HG03108 (cell line): ENCODE measurements around the gene CUL9.

Source experiments
- ATAC-seq: cut with Tn5 transposase; IDR thresholded peaks from one replicate; pipeline ENCODE4 v1.9.1; 2021; ENCODE audit warnings: moderate library complexity; ENCODE audit not compliant: unreplicated experiment

CUL9 gene

GRCh38 chr6:43193929-43194328, 11.9 kb downstream of the CUL9 start:
- no peak for ATAC-seq

- no peak for ATAC-seq
Measured at GRCh38 chr6:43196337-43196736, 14.3 kb downstream of the CUL9 start.

GRCh38 chr6:43199912-43200311, 17.9 kb downstream of the CUL9 start:
- ATAC-seq: no peak

- no peak for ATAC-seq
Measured at GRCh38 chr6:43200541-43200940, 18.5 kb downstream of the CUL9 start.

- no peak for ATAC-seq
Measured at GRCh38 chr6:43202451-43202850, 20.5 kb downstream of the CUL9 start.

GRCh38 chr6:43203029-43203717, 21.2 kb downstream of the CUL9 start:
- no peak for ATAC-seq

GRCh38 chr6:43203718-43204095, 21.7 kb downstream of the CUL9 start:
- ATAC-seq: no peak

GRCh38 chr6:43204271-43205105, 22.5 kb downstream of the CUL9 start:
- no peak for ATAC-seq

- no peak for ATAC-seq
Measured at GRCh38 chr6:43205849-43206248, 23.9 kb downstream of the CUL9 start.

- ATAC-seq: no peak
Measured at GRCh38 chr6:43207286-43207685, 25.3 kb downstream of the CUL9 start.

- no peak for ATAC-seq
Measured at GRCh38 chr6:43211955-43212354, 30.0 kb downstream of the CUL9 start.

GRCh38 chr6:43213431-43213830, 31.4 kb downstream of the CUL9 start:
- ATAC-seq: no peak

- ATAC-seq: no peak
Measured at GRCh38 chr6:43215066-43215465, 33.1 kb downstream of the CUL9 start.

GRCh38 chr6:43216200-43216599, 34.2 kb downstream of the CUL9 start:
- no peak for ATAC-seq

- ATAC-seq: no peak
Measured at GRCh38 chr6:43217351-43217750, 35.4 kb downstream of the CUL9 start.

- ATAC-seq: no peak
Measured at GRCh38 chr6:43219119-43219518, 37.1 kb downstream of the CUL9 start.

- no peak for ATAC-seq
Measured at GRCh38 chr6:43219814-43220213, 37.8 kb downstream of the CUL9 start.

- no peak for ATAC-seq
Measured at GRCh38 chr6:43220439-43220951, 38.5 kb downstream of the CUL9 start.

GRCh38 chr6:43221046-43221972, 39.3 kb downstream of the CUL9 start:
- ATAC-seq: no peak

- no peak for ATAC-seq
Measured at GRCh38 chr6:43222418-43223059, 40.5 kb downstream of the CUL9 start.

GRCh38 chr6:43223175-43223574, 41.2 kb downstream of the CUL9 start:
- no peak for ATAC-seq
